ENCODE data around the gene FFAR4. TPM values are rescaled to one million over a fixed set of nuclear protein-coding genes. Genes with fewer than 3 reads are reported as not detected.

Gene FFAR4
- total RNA-seq, 1 donor from 2014 or later, result 0.08 TPM

- H3K4me3 ChIP-seq, result no peak overlapping the region
- intact Hi-C loops (cut with micrococcal nuclease), result no loop called here
- no peak overlapping the region for H3K27ac ChIP-seq (replicated peaks)
- H3K36me3 ChIP-seq, result no peaks in the 10 kb centered on the region
- TF ChIP-seq CTCF (IDR thresholded peaks at IDR 0.05; ENCODE audit: borderline replicate concordance), result no peak
- H3K4me1 ChIP-seq, result no peaks in the 10 kb centered on the region
- DNase-seq, result no peak
- H3K27me3 ChIP-seq (ENCODE audit: low read depth), result peaks cover 33% of the 10 kb centered on the region
- peaks cover 10% of the 10 kb centered on the region for H3K9me3 ChIP-seq (replicated peaks)
Observed at GRCh38 chr10:93579985-93580711, 13.7 kb downstream of the FFAR4 start.

- Histone ChIP-seq H3K4me1 (no peaks in the 10 kb centered on the region), H3K4me3 (no peak overlapping the region), H3K36me3 (no peaks in the 10 kb centered on the region), H3K27me3 (ENCODE audit: low read depth) (peaks cover 33% of the 10 kb centered on the region), H3K9me3 (replicated peaks) (peaks cover 10% of the 10 kb centered on the region), H3K27ac (replicated peaks) (no peak overlapping the region)
- intact Hi-C loops (cut with micrococcal nuclease), result no loop called here
- DNase-seq, result no peak
- TF ChIP-seq CTCF (IDR thresholded peaks at IDR 0.05; ENCODE audit: borderline replicate concordance), result no peak
Observed at GRCh38 chr10:93580828-93581227, 14.4 kb downstream of the FFAR4 start.

GRCh38 chr10:93584445-93584844 lies 18.0 kb downstream of the FFAR4 start:
- no peak for TF ChIP-seq CTCF (IDR thresholded peaks at IDR 0.05; ENCODE audit: borderline replicate concordance)
- Histone ChIP-seq H3K36me3 (no peaks in the 10 kb centered on the region), H3K4me3 (no peak overlapping the region), H3K9me3 (replicated peaks) (peaks cover 10% of the 10 kb centered on the region), H3K27me3 (ENCODE audit: low read depth) (peaks cover 30% of the 10 kb centered on the region), H3K4me1 (no peaks in the 10 kb centered on the region), H3K27ac (replicated peaks) (no peak overlapping the region)
- intact Hi-C loops (cut with micrococcal nuclease), result no loop called here
- no peak for DNase-seq

- Histone ChIP-seq H3K4me3 (no peak overlapping the region), H3K27me3 (ENCODE audit: low read depth) (peaks cover 8% of the 10 kb centered on the region), H3K4me1 (peaks cover 11% of the 10 kb centered on the region), H3K27ac (replicated peaks) (no peak overlapping the region), H3K36me3 (no peaks in the 10 kb centered on the region), H3K9me3 (replicated peaks) (no peaks in the 10 kb centered on the region)
- no peak for TF ChIP-seq CTCF (IDR thresholded peaks at IDR 0.05; ENCODE audit: borderline replicate concordance)
- intact Hi-C loops (cut with micrococcal nuclease), result no loop called here
- DNase-seq, result no peak
Observed at GRCh38 chr10:93589648-93590562, 23.4 kb downstream of the FFAR4 start.

GRCh38 chr10:93590638-93591037 lies 24.2 kb downstream of the FFAR4 start:
- Histone ChIP-seq H3K4me1 (peaks cover 11% of the 10 kb centered on the region), H3K27me3 (ENCODE audit: low read depth) (peaks cover 8% of the 10 kb centered on the region), H3K27ac (replicated peaks) (no peak overlapping the region), H3K9me3 (replicated peaks) (no peaks in the 10 kb centered on the region), H3K36me3 (no peaks in the 10 kb centered on the region), H3K4me3 (no peak overlapping the region)
- DNase-seq, result no peak
- TF ChIP-seq CTCF (IDR thresholded peaks at IDR 0.05; ENCODE audit: borderline replicate concordance), result no peak
- intact Hi-C loops (cut with micrococcal nuclease), result no loop called here

Measured in left ventricle myocardium inferior (tissue), 1 donor.